HEK293 (cell line): ENCODE measurements around the gene COL5A3.

Experiments
- CTCF ChIA-PET: fragments of 350-600 bp; formaldehyde crosslinking; extraction: SDS; loops from one replicate; lab custom pipeline; 2021; ENCODE audit warnings: antibody characterized with exemption; lab: Yijun Ruan, JAX
- POLR2A ChIA-PET: fragments of 300-600 bp; formaldehyde crosslinking; extraction: SDS; loops from one replicate; lab custom pipeline; 2020; ENCODE audit warnings: antibody characterized with exemption, inconsistent platforms; lab: Yijun Ruan, JAX
- H3K27ac ChIP-seq: fragments of 200-500 bp; sonication (Bioruptor generic); 2 replicates; pipeline ENCODE4 v1.5.1; 2014; ENCODE audit warnings: low read depth, low read length, control low read depth, inconsistent platforms; ENCODE audit errors: extremely low read depth
- H3K36me3 ChIP-seq, 2 experiments: fragments of 200-500 bp in 1 of 2; sonication (Bioruptor generic) in 1 of 2; 1 replicate in 1 of 2; 2 replicates in 1 of 2; pipeline ENCODE4 v1.5.1; 2014 to 2017; ENCODE audit warnings: inconsistent platforms in 2 of 2, low read length in 2 of 2; ENCODE audit not compliant: control insufficient read depth in 2 of 2, insufficient read depth in 1 of 2
- H3K4me1 ChIP-seq: fragments of 200-500 bp; sonication (Bioruptor generic); 2 replicates; pipeline ENCODE4 v1.5.1; 2014; ENCODE audit warnings: mild to moderate bottlenecking, low read length, inconsistent platforms; ENCODE audit not compliant: control insufficient read depth, insufficient read depth
- H3K4me3 ChIP-seq: 2 replicates; pipeline ENCODE4 v1.5.1; 2011; ENCODE audit warnings: low read depth, mild to moderate bottlenecking, control low read depth, low read length, moderate library complexity
- H3K9me3 ChIP-seq: fragments of 200-500 bp; sonication (Bioruptor generic); 2 replicates; pipeline ENCODE4 v1.5.1; 2014; ENCODE audit warnings: low read depth, low read length, inconsistent platforms; ENCODE audit not compliant: control insufficient read depth, insufficient read depth
- BCL11A ChIP-seq: fragments of 450-650 bp; formaldehyde crosslinking; IDR thresholded peaks from 2 replicates; pipeline ENCODE4 v1.5.1; 2016; ENCODE audit warnings: low read depth, missing biosample characterization, missing genetic modification characterization
- HOXC10 ChIP-seq: sonication (generic); formaldehyde crosslinking; IDR thresholded peaks from 2 replicates; pipeline ENCODE4 v1.8.1; 2023; ENCODE audit warnings: mild to moderate bottlenecking, missing genetic modification reagents
- KLF7 ChIP-seq: fragments of 450-650 bp; formaldehyde crosslinking; IDR thresholded peaks from 2 replicates; pipeline ENCODE4 v1.5.1; 2016; ENCODE audit warnings: missing biosample characterization, missing genetic modification characterization, borderline replicate concordance
- TCF7L2 ChIP-seq: IDR thresholded peaks from 2 replicates; pipeline ENCODE4 v1.6.1; 2011; ENCODE audit warnings: low read depth, mild to moderate bottlenecking, inconsistent platforms, low read length, moderate library complexity, borderline replicate concordance
- ZBTB21 ChIP-seq: fragments of 450-650 bp; formaldehyde crosslinking; IDR thresholded peaks from 2 replicates; pipeline ENCODE4 v1.5.1; 2017; ENCODE audit warnings: missing biosample characterization, missing genetic modification characterization
- ZIC2 ChIP-seq: fragments of 450-650 bp; formaldehyde crosslinking; IDR thresholded peaks from 2 replicates; pipeline ENCODE4 v1.5.1; 2016; ENCODE audit warnings: missing biosample characterization, missing genetic modification characterization
- ZNF174 ChIP-seq: fragments of 450-650 bp; formaldehyde crosslinking; IDR thresholded peaks from 2 replicates; pipeline ENCODE4 v1.5.0; 2017; ENCODE audit warnings: missing biosample characterization, mild to moderate bottlenecking, missing genetic modification characterization
- ZNF175 ChIP-seq: fragments of 450-650 bp; formaldehyde crosslinking; IDR thresholded peaks from 2 replicates; pipeline ENCODE4 v1.5.1; 2016; ENCODE audit warnings: missing biosample characterization, missing genetic modification characterization
- ZNF266 ChIP-seq: fragments of 450-650 bp; formaldehyde crosslinking; IDR thresholded peaks from 2 replicates; pipeline ENCODE4 v1.5.1; 2016; ENCODE audit warnings: missing biosample characterization, missing genetic modification characterization, low read depth
- ZNF510 ChIP-seq: fragments of 450-650 bp; formaldehyde crosslinking; IDR thresholded peaks from 2 replicates; pipeline ENCODE4 v1.5.1; 2018; ENCODE audit warnings: mild to moderate bottlenecking, missing genetic modification characterization, missing biosample characterization; ENCODE audit not compliant: insufficient replicate concordance
- ZNF585B ChIP-seq: fragments of 450-650 bp; formaldehyde crosslinking; IDR thresholded peaks from 2 replicates; pipeline ENCODE4 v1.5.1; 2016; ENCODE audit warnings: missing biosample characterization, missing genetic modification characterization
- ZNF837 ChIP-seq: fragments of 450-650 bp; formaldehyde crosslinking; IDR thresholded peaks from 2 replicates; pipeline ENCODE4 v1.5.1; 2016; ENCODE audit warnings: missing biosample characterization, missing genetic modification characterization
- TF ChIP-seq, protein P1 (sequence below): fragments of 450-650 bp; formaldehyde crosslinking; IDR thresholded peaks from 2 replicates; pipeline ENCODE4 v1.5.0; 2017; ENCODE audit warnings: missing biosample characterization, missing genetic modification characterization, borderline replicate concordance
- TF ChIP-seq, protein P2 (sequence below): fragments of 450-650 bp; formaldehyde crosslinking; IDR thresholded peaks from 2 replicates; pipeline ENCODE4 v1.5.1; 2016; ENCODE audit warnings: missing biosample characterization, missing genetic modification characterization

Gene COL5A3

DNA sequence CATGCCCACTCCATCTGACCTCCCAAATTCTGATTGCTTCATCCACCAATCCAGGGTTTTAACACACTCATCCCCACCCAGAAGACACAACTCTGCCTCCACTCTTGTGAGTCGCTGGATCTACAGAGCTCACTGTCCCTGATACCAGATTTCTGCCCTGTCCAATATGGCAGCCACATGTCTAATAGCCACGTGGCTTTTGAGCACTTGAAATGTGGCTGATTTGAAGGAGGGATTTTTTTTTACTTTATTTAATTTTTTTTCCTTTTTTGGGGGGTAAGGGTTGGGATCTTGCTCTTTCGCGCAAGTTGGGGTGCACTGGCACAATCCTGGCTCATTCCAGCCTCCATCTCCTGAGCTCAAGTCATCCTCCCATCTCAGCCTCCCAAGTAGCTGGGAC lies 49.2 kb downstream of the COL5A3 start:
- H3K4me1 ChIP-seq: no peaks in the 10 kb centered on the region
- H3K36me3 ChIP-seq: no peaks in the 10 kb centered on the region
- POLR2A ChIA-PET: no interaction called here
- no peak overlapping the region for H3K4me3 ChIP-seq
- no peak overlapping the region for H3K27ac ChIP-seq
- CTCF ChIA-PET: interaction anchor here (0.5 to 1.5 kb wide), 4 partner anchors 18 to 225 kb away, joined by 3 to 6 read pairs (median 4); no protein-coding TSS in a partner anchor
- no peak for TF ChIP-seq ZNF175 (tag by site-specific recombination)
- TF ChIP-seq, protein P1, sequence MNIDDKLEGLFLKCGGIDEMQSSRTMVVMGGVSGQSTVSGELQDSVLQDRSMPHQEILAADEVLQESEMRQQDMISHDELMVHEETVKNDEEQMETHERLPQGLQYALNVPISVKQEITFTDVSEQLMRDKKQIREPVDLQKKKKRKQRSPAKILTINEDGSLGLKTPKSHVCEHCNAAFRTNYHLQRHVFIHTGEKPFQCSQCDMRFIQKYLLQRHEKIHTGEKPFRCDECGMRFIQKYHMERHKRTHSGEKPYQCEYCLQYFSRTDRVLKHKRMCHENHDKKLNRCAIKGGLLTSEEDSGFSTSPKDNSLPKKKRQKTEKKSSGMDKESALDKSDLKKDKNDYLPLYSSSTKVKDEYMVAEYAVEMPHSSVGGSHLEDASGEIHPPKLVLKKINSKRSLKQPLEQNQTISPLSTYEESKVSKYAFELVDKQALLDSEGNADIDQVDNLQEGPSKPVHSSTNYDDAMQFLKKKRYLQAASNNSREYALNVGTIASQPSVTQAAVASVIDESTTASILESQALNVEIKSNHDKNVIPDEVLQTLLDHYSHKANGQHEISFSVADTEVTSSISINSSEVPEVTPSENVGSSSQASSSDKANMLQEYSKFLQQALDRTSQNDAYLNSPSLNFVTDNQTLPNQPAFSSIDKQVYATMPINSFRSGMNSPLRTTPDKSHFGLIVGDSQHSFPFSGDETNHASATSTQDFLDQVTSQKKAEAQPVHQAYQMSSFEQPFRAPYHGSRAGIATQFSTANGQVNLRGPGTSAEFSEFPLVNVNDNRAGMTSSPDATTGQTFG: 0 out of 2 replicates have a peak, but pooled peaks have one; percentile 27
- H3K9me3 ChIP-seq: no peaks in the 10 kb centered on the region

DNA sequence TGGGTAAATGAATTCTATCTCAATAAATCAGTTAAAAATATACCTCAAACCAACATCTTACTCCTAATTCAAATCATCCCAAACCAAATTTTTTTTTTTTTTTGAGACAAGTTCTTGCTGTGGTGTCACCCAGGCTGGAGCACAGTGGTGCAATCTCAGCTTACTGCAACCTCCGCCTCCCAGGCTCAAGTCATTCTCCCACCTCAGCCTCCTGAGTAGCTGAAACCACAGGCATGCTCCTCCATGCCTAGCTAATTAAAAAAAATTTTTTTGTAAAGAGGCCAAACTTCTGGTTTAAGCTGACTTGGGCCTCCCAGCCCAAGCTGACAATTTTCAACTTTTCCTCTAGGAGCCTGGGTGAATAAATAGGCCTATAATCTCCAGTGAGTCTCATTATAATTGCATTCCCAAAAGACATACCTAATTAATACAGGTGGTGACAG lies 51.9 kb downstream of the COL5A3 start:
- H3K27ac ChIP-seq: no peak overlapping the region
- no peaks in the 10 kb centered on the region for H3K9me3 ChIP-seq
- no peak overlapping the region for H3K4me3 ChIP-seq
- CTCF ChIA-PET: interaction anchor here (0.5 to 1.0 kb wide), 4 partner anchors 9 to 262 kb away, joined by 3 to 4 read pairs (median 4); no protein-coding TSS in a partner anchor
- H3K4me1 ChIP-seq: no peaks in the 10 kb centered on the region
- no peak for TF ChIP-seq ZIC2 (tag by site-specific recombination)
- TF ChIP-seq, protein P2, sequence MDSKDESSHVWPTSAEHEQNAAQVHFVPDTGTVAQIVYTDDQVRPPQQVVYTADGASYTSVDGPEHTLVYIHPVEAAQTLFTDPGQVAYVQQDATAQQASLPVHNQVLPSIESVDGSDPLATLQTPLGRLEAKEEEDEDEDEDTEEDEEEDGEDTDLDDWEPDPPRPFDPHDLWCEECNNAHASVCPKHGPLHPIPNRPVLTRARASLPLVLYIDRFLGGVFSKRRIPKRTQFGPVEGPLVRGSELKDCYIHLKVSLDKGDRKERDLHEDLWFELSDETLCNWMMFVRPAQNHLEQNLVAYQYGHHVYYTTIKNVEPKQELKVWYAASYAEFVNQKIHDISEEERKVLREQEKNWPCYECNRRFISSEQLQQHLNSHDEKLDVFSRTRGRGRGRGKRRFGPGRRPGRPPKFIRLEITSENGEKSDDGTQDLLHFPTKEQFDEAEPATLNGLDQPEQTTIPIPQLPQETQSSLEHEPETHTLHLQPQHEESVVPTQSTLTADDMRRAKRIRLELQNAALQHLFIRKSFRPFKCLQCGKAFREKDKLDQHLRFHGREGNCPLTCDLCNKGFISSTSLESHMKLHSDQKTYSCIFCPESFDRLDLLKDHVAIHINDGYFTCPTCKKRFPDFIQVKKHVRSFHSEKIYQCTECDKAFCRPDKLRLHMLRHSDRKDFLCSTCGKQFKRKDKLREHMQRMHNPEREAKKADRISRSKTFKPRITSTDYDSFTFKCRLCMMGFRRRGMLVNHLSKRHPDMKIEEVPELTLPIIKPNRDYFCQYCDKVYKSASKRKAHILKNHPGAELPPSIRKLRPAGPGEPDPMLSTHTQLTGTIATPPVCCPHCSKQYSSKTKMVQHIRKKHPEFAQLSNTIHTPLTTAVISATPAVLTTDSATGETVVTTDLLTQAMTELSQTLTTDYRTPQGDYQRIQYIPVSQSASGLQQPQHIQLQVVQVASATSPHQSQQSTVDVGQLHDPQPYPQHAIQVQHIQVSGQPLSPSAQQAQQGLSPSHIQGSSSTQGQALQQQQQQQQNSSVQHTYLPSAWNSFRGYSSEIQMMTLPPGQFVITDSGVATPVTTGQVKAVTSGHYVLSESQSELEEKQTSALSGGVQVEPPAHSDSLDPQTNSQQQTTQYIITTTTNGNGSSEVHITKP (tag by site-specific recombination): peak; percentile 75
- TF ChIP-seq, all 188 proteins: peak for 1
- H3K36me3 ChIP-seq: no peaks in the 10 kb centered on the region
- POLR2A ChIA-PET: interaction anchor here (0.8 kb wide), 1 partner anchor 422 kb away, joined by 3 read pairs; the partner anchor contains the start of gene TYK2

DNA sequence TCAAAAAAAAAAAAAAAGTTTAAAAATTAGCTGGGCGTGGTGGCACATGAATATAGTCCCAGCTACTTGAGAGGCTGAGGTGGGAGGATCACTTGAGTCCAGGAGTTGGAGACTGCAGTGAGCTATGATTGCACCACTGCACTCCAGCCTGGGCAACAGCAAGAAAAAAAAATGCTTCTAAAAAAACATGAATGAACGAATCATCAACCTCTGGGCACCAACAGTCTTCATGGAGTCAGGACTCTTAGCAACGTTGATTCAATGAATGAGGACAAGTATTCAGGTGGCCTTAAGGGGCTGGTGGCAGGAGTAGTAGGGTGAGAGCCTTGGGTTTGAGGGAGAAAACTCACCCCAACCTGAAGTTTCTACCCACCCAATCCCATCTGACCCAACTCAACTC lies 53.3 kb downstream of the COL5A3 start:
- H3K9me3 ChIP-seq: no peaks in the 10 kb centered on the region
- H3K36me3 ChIP-seq: no peaks in the 10 kb centered on the region
- TF ChIP-seq HOXC10 (no peak), ZNF837 (tag by site-specific recombination) (no peak), ZNF174 (no peak), BCL11A (tag by site-specific recombination) (no peak), ZNF266 (tag by site-specific recombination) (no peak), KLF7 (tag by site-specific recombination) (no peak), ZBTB21 (tag by site-specific recombination) (no peak), ZNF510 (no peak), TCF7L2 (no peak), ZNF585B (no peak)
- TF ChIP-seq, all 188 proteins: peak for 0
- Histone ChIP-seq H3K27ac (no peak overlapping the region), H3K4me1 (no peaks in the 10 kb centered on the region), H3K4me3 (no peak overlapping the region)
- POLR2A ChIA-PET: no interaction called here
- CTCF ChIA-PET: interaction anchor here (0.6 kb wide), 1 partner anchor 26 kb away, joined by 3 read pairs; no protein-coding TSS in a partner anchor
